Calu3 (cell line): ENCODE results near the gene BCO2. TPM values are rescaled to one million over a fixed set of nuclear protein-coding genes. Genes with fewer than 3 reads are reported as not detected.

Experiments
- BruUV-seq: library from RNA; stranded (reverse); fragments of 400-500 nt; replicated peaks from 2 replicates; lab custom pipeline; 2021; lab: Mats Ljungman, UMichigan
- CTCF ChIA-PET: fragments of 300-600 bp; sonication (Branson Sonifier 250); formaldehyde crosslinking; loops from one replicate; lab custom pipeline; 2022; ENCODE audit warnings: antibody characterized with exemption; lab: Charles Lee
- DNase-seq: peaks from one replicate; pipeline ENCODE4 v3.0.0; 2022
- H3K27ac Mint-ChIP-seq: one replicate; pipeline ENCODE4 v1.8.0; 2022; ENCODE audit warnings: mixed read lengths; ENCODE audit not compliant: unreplicated experiment
- H3K27me3 Mint-ChIP-seq: one replicate; pipeline ENCODE4 v1.8.0; 2022; ENCODE audit warnings: mixed read lengths; ENCODE audit not compliant: unreplicated experiment
- H3K36me3 Mint-ChIP-seq: one replicate; pipeline ENCODE4 v1.8.0; 2022; ENCODE audit warnings: mild to moderate bottlenecking, moderate library complexity, mixed read lengths; ENCODE audit not compliant: insufficient read depth, unreplicated experiment
- H3K4me1 Mint-ChIP-seq: one replicate; pipeline ENCODE4 v1.8.0; 2022; ENCODE audit warnings: mild to moderate bottlenecking, low read depth, mixed read lengths; ENCODE audit not compliant: unreplicated experiment
- H3K4me3 Mint-ChIP-seq: one replicate; pipeline ENCODE4 v1.8.0; 2022; ENCODE audit warnings: mild to moderate bottlenecking, low read depth, moderate library complexity, mixed read lengths; ENCODE audit not compliant: unreplicated experiment
- H3K9me3 Mint-ChIP-seq: one replicate; pipeline ENCODE4 v1.8.0; 2022; ENCODE audit warnings: low read depth, mixed read lengths; ENCODE audit not compliant: unreplicated experiment
- CTCF ChIP-seq: fragments of 200-600 bp; IDR thresholded peaks from one replicate; pipeline ENCODE4 v1.8.0; 2022; ENCODE audit warnings: antibody characterized with exemption; ENCODE audit not compliant: unreplicated experiment
- intact Hi-C: fragments of 100-400 bp; cut with micrococcal nuclease; formaldehyde crosslinking; loops from one replicate; pipeline ENCODE4 v1.10.0; 2022; ENCODE audit not compliant: unreplicated experiment
- total RNA-seq: library from RNA; stranded (reverse); gene quantifications from 2 replicates; pipeline ENCODE4 v1.2.3, GENCODE V29; 2022

BCO2 gene
- total RNA-seq, 1 experiment from 2014 or later = 13.8 TPM

- peaks cover 2% of the 10 kb centered on the region for H3K9me3 Mint-ChIP-seq
- no peaks in the 10 kb centered on the region for H3K4me1 Mint-ChIP-seq
- BruUV-seq = no TSS peak
- H3K27ac Mint-ChIP-seq = no peak overlapping the region
- CTCF ChIA-PET = interaction anchor here (0.6 kb wide), 1 partner anchor 11 kb away, joined by 3 read pairs; no protein-coding TSS in a partner anchor
- H3K27me3 Mint-ChIP-seq = no peaks in the 10 kb centered on the region
- no peak for TF ChIP-seq CTCF
- H3K36me3 Mint-ChIP-seq = no peaks in the 10 kb centered on the region
- intact Hi-C loops = no loop called here
- H3K4me3 Mint-ChIP-seq = no peak overlapping the region
- no peak for DNase-seq
Measured at GRCh38 chr11:112249871-112250610, 74.7 kb downstream of the BCO2 start.

- DNase-seq = no peak
- no peak overlapping the region for H3K27ac Mint-ChIP-seq
Measured at GRCh38 chr11:112253605-112254242, 78.4 kb downstream of the BCO2 start.

GRCh38 chr11:112255067-112255720 lies 79.9 kb downstream of the BCO2 start:
- no peaks in the 10 kb centered on the region for H3K36me3 Mint-ChIP-seq
- BruUV-seq = no TSS peak
- CTCF ChIA-PET = no interaction called here
- TF ChIP-seq CTCF = no peak
- H3K4me3 Mint-ChIP-seq = no peak overlapping the region
- intact Hi-C loops = no loop called here
- DNase-seq = peak; percentile 26
- H3K9me3 Mint-ChIP-seq = no peaks in the 10 kb centered on the region
- no peaks in the 10 kb centered on the region for H3K4me1 Mint-ChIP-seq
- H3K27ac Mint-ChIP-seq = no peak overlapping the region
- H3K27me3 Mint-ChIP-seq = no peaks in the 10 kb centered on the region

More at GRCh38 chr11:112253605-112254242, 78.4 kb downstream of the BCO2 start:
- CTCF ChIA-PET = no interaction called here
- H3K27me3 Mint-ChIP-seq = no peaks in the 10 kb centered on the region
- no peak for TF ChIP-seq CTCF
- no peak overlapping the region for H3K4me3 Mint-ChIP-seq
- H3K4me1 Mint-ChIP-seq = no peaks in the 10 kb centered on the region
- intact Hi-C loops = no loop called here
- no peaks in the 10 kb centered on the region for H3K9me3 Mint-ChIP-seq
- no TSS peak for BruUV-seq
- no peaks in the 10 kb centered on the region for H3K36me3 Mint-ChIP-seq

GRCh38 chr11:112260490-112260889 lies 85.2 kb downstream of the BCO2 start, which contains the start of gene PLET1:
PLET1 (minus strand) TSS chr11:112260860; CDS start chr11:112260589, 271 bp downstream.
- Mint-ChIP-seq H3K4me3 (no peak within 1 kb of the TSS), H3K9me3 (peaks cover 3% of the 10 kb centered on the region), H3K27me3 (no peaks in the 10 kb centered on the region), H3K4me1 (no peaks in the 10 kb centered on the region), H3K27ac (no peak within 1 kb of the TSS), H3K36me3 (no peaks in the 10 kb centered on the region)
- no TSS peak for BruUV-seq
- TF ChIP-seq CTCF = no peak
- no peak for DNase-seq
- CTCF ChIA-PET = no interaction called here
- intact Hi-C loops = no loop called here
